ENCODE results near the gene DTD1. TPM values are rescaled to one million over a fixed set of nuclear protein-coding genes. Genes with fewer than 3 reads are reported as not detected.

The DTD1 gene
- polyA plus RNA-seq, 1 of the 3 experiments (the other 2 are of a cell fraction): 81.1 TPM

DNA sequence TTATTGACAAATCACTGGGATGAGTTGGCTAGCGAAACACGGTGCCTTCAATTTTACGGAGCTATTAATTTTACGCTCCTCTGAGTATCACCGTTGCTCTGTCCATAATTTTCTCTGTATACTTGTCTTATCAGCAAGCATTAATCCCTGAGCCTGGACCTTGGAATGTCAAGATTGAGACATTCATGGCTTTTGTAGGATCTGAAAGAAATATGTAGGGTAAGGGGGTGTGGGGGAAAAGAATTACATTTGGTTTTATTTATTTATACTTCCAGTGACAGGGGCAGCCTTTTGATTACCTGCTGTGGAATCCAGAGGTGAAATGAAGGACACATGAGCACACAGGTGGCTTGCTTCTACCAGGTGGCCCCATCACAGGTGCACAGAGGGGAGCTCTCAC, 46.6 kb downstream of the DTD1 start (continued):
- TF ChIP-seq, protein P1, sequence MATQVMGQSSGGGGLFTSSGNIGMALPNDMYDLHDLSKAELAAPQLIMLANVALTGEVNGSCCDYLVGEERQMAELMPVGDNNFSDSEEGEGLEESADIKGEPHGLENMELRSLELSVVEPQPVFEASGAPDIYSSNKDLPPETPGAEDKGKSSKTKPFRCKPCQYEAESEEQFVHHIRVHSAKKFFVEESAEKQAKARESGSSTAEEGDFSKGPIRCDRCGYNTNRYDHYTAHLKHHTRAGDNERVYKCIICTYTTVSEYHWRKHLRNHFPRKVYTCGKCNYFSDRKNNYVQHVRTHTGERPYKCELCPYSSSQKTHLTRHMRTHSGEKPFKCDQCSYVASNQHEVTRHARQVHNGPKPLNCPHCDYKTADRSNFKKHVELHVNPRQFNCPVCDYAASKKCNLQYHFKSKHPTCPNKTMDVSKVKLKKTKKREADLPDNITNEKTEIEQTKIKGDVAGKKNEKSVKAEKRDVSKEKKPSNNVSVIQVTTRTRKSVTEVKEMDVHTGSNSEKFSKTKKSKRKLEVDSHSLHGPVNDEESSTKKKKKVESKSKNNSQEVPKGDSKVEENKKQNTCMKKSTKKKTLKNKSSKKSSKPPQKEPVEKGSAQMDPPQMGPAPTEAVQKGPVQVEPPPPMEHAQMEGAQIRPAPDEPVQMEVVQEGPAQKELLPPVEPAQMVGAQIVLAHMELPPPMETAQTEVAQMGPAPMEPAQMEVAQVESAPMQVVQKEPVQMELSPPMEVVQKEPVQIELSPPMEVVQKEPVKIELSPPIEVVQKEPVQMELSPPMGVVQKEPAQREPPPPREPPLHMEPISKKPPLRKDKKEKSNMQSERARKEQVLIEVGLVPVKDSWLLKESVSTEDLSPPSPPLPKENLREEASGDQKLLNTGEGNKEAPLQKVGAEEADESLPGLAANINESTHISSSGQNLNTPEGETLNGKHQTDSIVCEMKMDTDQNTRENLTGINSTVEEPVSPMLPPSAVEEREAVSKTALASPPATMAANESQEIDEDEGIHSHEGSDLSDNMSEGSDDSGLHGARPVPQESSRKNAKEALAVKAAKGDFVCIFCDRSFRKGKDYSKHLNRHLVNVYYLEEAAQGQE (IDR thresholded peaks at IDR 0.05; ENCODE audit: low read depth, low read length): no peak

DNA sequence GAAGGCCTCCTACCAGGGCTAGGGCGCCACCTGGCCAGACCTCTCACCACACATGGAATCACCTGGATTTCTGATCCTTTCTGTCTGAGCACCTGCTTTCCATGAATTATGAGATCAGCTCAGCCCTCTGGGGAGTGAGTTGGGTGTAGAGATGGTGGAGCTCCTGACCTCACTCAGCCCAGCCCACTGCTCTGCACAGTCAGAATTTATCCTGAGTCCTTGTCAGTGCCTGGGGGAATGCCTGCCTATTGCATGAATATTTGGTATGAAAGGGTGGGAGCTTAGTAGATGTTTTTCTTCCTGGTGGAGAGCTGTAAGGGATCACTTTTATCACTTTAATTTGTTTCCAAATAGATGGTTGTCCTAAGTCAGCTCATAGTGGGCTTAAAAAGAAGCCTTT, 47.5 kb downstream of the DTD1 start:
- POLR2A ChIA-PET: no interaction called here
- CTCF ChIA-PET: interaction anchor here (1.1 kb wide), 1 partner anchor 571 kb away, joined by 3 read pairs; no protein-coding TSS in a partner anchor

More for the DNA sequence above, 47.5 kb downstream of the DTD1 start:
- H3K79me2 ChIP-seq (ENCODE audit: insufficient read depth): no peaks in the 10 kb centered on the region
- H3K9me2 ChIP-seq: no peaks in the 10 kb centered on the region
- H3K36me3 ChIP-seq (replicated peaks in 1 of 2; ENCODE audit: control insufficient read depth in 1 of 2, insufficient read depth in 2 of 2, low read length in 1 of 2): peaks cover 0 to 7% of the 10 kb centered on the region in 2 experiments
- H3K27me3 ChIP-seq (ENCODE audit: insufficient read depth): no peaks in the 10 kb centered on the region
- H2AFZ ChIP-seq (ENCODE audit: low read depth): no peak overlapping the region
- H4K20me1 ChIP-seq (ENCODE audit: insufficient read depth): no peaks in the 10 kb centered on the region
- no peak for TF ChIP-seq ELF1 (IDR thresholded peaks at IDR 0.05)
- no peak for TF ChIP-seq SIN3A (IDR thresholded peaks at IDR 0.05; ENCODE audit: borderline replicate concordance, low read depth, low read length)
- no peak for TF ChIP-seq FOXM1 (IDR thresholded peaks at IDR 0.05; ENCODE audit: low read depth)
- no peak for TF ChIP-seq MEF2A (IDR thresholded peaks at IDR 0.05; ENCODE audit: borderline replicate concordance, low read depth)
- no peak for TF ChIP-seq TAF1 (IDR thresholded peaks at IDR 0.05; ENCODE audit: borderline replicate concordance, low read depth, low read length)
- no peak for TF ChIP-seq FOXJ3 (CRISPR knock-in tag; IDR thresholded peaks at IDR 0.05)
- TF ChIP-seq GATA2 (CRISPR knock-in tag; IDR thresholded peaks at IDR 0.05): no peak
- no peak for TF ChIP-seq MXI1 (IDR thresholded peaks at IDR 0.05; ENCODE audit: low read depth, low read length)
- TF ChIP-seq MAX (IDR thresholded peaks at IDR 0.05; ENCODE audit: low read depth): no peak
- no peak for TF ChIP-seq RXRA (IDR thresholded peaks at IDR 0.05; ENCODE audit: borderline replicate concordance, low read depth)
- no peak for TF ChIP-seq YY1 (IDR thresholded peaks at IDR 0.05; ENCODE audit: low read depth)
- TF ChIP-seq USF2 (IDR thresholded peaks at IDR 0.05; ENCODE audit: borderline replicate concordance, low read depth, low read length): no peak
- no peak for TF ChIP-seq POLR2AphosphoS5 (IDR thresholded peaks at IDR 0.05; ENCODE audit: low read depth, low read length)
- no peak for TF ChIP-seq TCF12 (IDR thresholded peaks at IDR 0.05)
- no peak for TF ChIP-seq TEAD4 (IDR thresholded peaks at IDR 0.05; ENCODE audit: borderline replicate concordance, insufficient read depth)
- TF ChIP-seq, protein P1 (IDR thresholded peaks at IDR 0.05; ENCODE audit: low read depth, low read length): no peak
- TF ChIP-seq PBX3 (IDR thresholded peaks at IDR 0.05): no peak
- peaks cover 12 to 13% of the 10 kb centered on the region in 2 experiments; a peak in 3 of 4 replicates for H3K4me1 ChIP-seq (ENCODE audit: control insufficient read depth in 1 of 2, insufficient read depth in 2 of 2, low read depth in 1 of 2, low read length in 1 of 2)
- no peaks in the 10 kb centered on the region for H3K9me3 ChIP-seq
- no peak overlapping the region for H3K9ac ChIP-seq
- no peak overlapping the region for H3K4me3 ChIP-seq (ENCODE audit: low read depth in 2 of 2, low read length in 1 of 2)
- no peak overlapping the region for H3K27ac ChIP-seq (ENCODE audit: low read depth in 2 of 2, low read length in 1 of 2)
- DNase-seq: no peak
- no peak overlapping the region for H3K4me2 ChIP-seq
- WGBS (ENCODE audit: low lambda C conversion rate): 100% methylated on average over 1 of the region's 1 CpG
- peaks cover 3% of the 10 kb centered on the region for H3F3A ChIP-seq (replicated peaks; ENCODE audit: insufficient read depth)
